ENCODE measurements around the gene CXCL13.

DNA sequence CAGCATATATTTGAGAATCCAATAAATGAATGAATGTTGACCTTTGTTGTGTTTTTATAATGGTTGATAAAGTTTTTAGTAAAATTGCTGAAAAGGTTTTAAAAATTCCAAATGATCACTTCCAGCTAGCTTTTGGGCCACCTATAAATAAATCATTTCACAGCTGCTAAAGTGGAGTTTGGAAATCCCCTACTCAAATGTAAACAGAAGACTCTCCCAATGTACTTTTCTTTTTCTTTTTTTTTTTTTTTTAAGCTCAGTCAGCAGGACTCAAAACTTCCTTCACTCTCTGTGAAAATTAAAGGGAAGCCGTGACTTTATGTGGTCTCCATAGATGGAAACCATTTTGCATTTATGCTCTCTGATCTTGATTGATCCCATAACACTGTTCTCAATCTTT, 45.2 kb downstream of the CXCL13 start:
- TF ChIP-seq, protein P1, sequence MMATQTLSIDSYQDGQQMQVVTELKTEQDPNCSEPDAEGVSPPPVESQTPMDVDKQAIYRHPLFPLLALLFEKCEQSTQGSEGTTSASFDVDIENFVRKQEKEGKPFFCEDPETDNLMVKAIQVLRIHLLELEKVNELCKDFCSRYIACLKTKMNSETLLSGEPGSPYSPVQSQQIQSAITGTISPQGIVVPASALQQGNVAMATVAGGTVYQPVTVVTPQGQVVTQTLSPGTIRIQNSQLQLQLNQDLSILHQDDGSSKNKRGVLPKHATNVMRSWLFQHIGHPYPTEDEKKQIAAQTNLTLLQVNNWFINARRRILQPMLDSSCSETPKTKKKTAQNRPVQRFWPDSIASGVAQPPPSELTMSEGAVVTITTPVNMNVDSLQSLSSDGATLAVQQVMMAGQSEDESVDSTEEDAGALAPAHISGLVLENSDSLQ (IDR thresholded peaks at IDR 0.05): no peak
- no peak for TF ChIP-seq BHLHE40 (IDR thresholded peaks at IDR 0.05; ENCODE audit: borderline replicate concordance)
- no peak for TF ChIP-seq ZNF384 (IDR thresholded peaks at IDR 0.05)
- no peak for TF ChIP-seq SP1 (IDR thresholded peaks at IDR 0.05)
- TF ChIP-seq SUZ12 (IDR thresholded peaks at IDR 0.05): no peak
- no peak for TF ChIP-seq L3MBTL2 (conservative IDR thresholded peaks at IDR 0.05)
- no peak for TF ChIP-seq FOXM1 (IDR thresholded peaks at IDR 0.05; ENCODE audit: borderline replicate concordance)
- TF ChIP-seq CTBP1 (IDR thresholded peaks at IDR 0.05; ENCODE audit: borderline replicate concordance): no peak
- no peak for TF ChIP-seq FOXK2 (IDR thresholded peaks at IDR 0.05)

Data from HEK293T (cell line).